K562 (cell line): Measurements from ENCODE around the gene KRTAP6-1.

Experiments used
- ELF4 ChIP-seq: fragments of 450-650 bp; formaldehyde crosslinking; IDR thresholded peaks from 2 replicates; pipeline ENCODE4 v1.4.0; 2022; ENCODE audit warnings: missing genetic modification characterization
- EZH2 ChIP-seq: IDR thresholded peaks from 2 replicates; pipeline ENCODE4 v1.6.1; 2012; ENCODE audit warnings: low read depth, mild to moderate bottlenecking, inconsistent platforms, low read length, borderline replicate concordance
- FOXA1 ChIP-seq: fragments of 450-650 bp; IDR thresholded peaks from 2 replicates; pipeline ENCODE4 v1.6.1; 2016; ENCODE audit warnings: mild to moderate bottlenecking, borderline replicate concordance
- MECOM ChIP-seq: fragments of 250-450 bp; sonication (Bioruptor Pico); IDR thresholded peaks from 2 replicates; pipeline ENCODE4 v1.8.0; 2022; ENCODE audit warnings: inconsistent platforms
- MXI1 ChIP-seq: IDR thresholded peaks from 2 replicates; pipeline ENCODE4 v1.6.1; 2011; ENCODE audit warnings: low read depth, mild to moderate bottlenecking, improper control_type of control experiment, low read length
- MYC ChIP-seq, 2 experiments: fragments of 250-450 bp in 1 of 2; sonication (Bioruptor Pico) in 1 of 2; IDR thresholded peaks; 2 replicates each; pipeline versions ENCODE4 v1.5.1 to v1.6.1; 2012 to 2021; ENCODE audit warnings: low read depth in 2 of 2, borderline replicate concordance in 1 of 2, improper control_type of control experiment in 1 of 2, low read length in 1 of 2, mild to moderate bottlenecking in 1 of 2, moderate library complexity in 1 of 2
- RBBP5 ChIP-seq: fragments of 200-600 bp; sonication (generic); IDR thresholded peaks from 2 replicates; pipeline ENCODE4 v1.6.1; 2012; ENCODE audit warnings: borderline replicate concordance, mild to moderate bottlenecking, low read length, control low read depth, inconsistent platforms; ENCODE audit not compliant: insufficient read depth, poor library complexity, severe bottlenecking
- SLC30A9 ChIP-seq: fragments of 250-450 bp; sonication (Bioruptor Pico); IDR thresholded peaks from 2 replicates; pipeline ENCODE4 v1.8.0; 2022; ENCODE audit warnings: mild to moderate bottlenecking, moderate library complexity
- SRF ChIP-seq, 2 experiments: fragments of 250-450, 450-650 bp in 1 of 2; sonication (Bioruptor Pico) in 1 of 2; sonication (generic) in 1 of 2; formaldehyde crosslinking; IDR thresholded peaks; 2 replicates each; pipeline versions ENCODE4 v1.5.0 to v1.5.1; 2020 to 2022; ENCODE audit warnings: mild to moderate bottlenecking in 1 of 2, missing genetic modification reagents in 1 of 2
- SRSF9 ChIP-seq: fragments of 200-400 bp; formaldehyde crosslinking; IDR thresholded peaks from 2 replicates; pipeline ENCODE4 v1.6.1; 2017; ENCODE audit warnings: low read depth, low read length, borderline replicate concordance
- TAF15 ChIP-seq: fragments of 200-400 bp; formaldehyde crosslinking; IDR thresholded peaks from 2 replicates; pipeline ENCODE4 v1.6.1; 2017; ENCODE audit warnings: mild to moderate bottlenecking, low read depth, low read length, moderate library complexity
- YBX1 ChIP-seq: fragments of 450-650 bp; IDR thresholded peaks from 2 replicates; pipeline ENCODE4 v1.7.1; 2016; ENCODE audit warnings: mild to moderate bottlenecking
- ZNF134 ChIP-seq: fragments of 250-450 bp; sonication (Bioruptor Pico); conservative IDR thresholded peaks from 2 replicates; pipeline ENCODE4 v1.4.0; 2020
- ZNF23 ChIP-seq: fragments of 250-450 bp; sonication (Bioruptor Pico); IDR thresholded peaks from 2 replicates; pipeline ENCODE4 v1.4.0; 2020; ENCODE audit warnings: mild to moderate bottlenecking

DNA sequence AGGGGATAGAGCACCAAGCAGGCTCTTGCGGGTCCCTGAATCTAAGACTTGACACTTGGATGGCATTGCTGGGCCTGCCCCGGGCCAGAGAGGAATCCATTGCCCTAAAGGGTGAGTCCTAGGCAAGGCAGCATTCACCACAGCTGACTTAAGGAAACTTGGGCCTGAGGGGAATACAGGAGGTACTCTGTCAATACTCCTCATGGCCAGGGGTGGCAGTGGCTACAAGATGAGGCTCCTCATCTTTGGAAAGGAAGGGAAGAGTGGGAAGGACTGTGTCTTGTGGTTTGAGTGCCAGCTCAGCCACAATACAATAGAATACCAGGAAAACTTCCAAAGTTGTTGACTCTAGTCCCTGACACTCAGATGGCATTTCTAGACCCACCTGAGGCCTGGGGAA is 7.8 kb downstream of the KRTAP6-1 start:
- TF ChIP-seq MXI1 (no peak), SRSF9 (no peak), TAF15 (no peak), YBX1 (no peak), RBBP5 (no peak), MECOM (no peak), MYC (IDR thresholded peaks at IDR 0.05; ENCODE audit: low read depth, low read length) (no peak), MYC (CRISPR knock-in tag; IDR thresholded peaks at IDR 0.05; ENCODE audit: borderline replicate concordance, low read depth) (no peak), SLC30A9 (CRISPR knock-in tag) (no peak), EZH2 (no peak), ZNF134 (CRISPR knock-in tag) (no peak), ZNF23 (no peak), SRF (CRISPR knock-in tag; IDR thresholded peaks at IDR 0.05) (no peak), ELF4 (no peak), FOXA1 (no peak)
